HG03571 (cell line): ENCODE data around the gene MMP15.
"Not testable (repeated sequence)": the region's sequence is repeated elsewhere in the genome, so short reads cannot be mapped to it uniquely, and the experiment has no call there.

Source experiments
- ATAC-seq: cut with Tn5 transposase; IDR thresholded peaks from one replicate; pipeline ENCODE4 v1.9.1; 2021; ENCODE audit not compliant: unreplicated experiment

MMP15 gene

GRCh38 chr16:57996406-57997175 is 29.0 kb upstream of the MMP15 start:
- no peak for ATAC-seq

- ATAC-seq, result no peak
These were observed 28.4 kb upstream of the MMP15 start for GRCh38 chr16:57997176-57997527.

GRCh38 chr16:57997528-57998265 is 27.9 kb upstream of the MMP15 start:
- no peak for ATAC-seq

- no peak for ATAC-seq
These were observed 27.1 kb upstream of the MMP15 start for GRCh38 chr16:57998486-57998885.

- no peak for ATAC-seq
These were observed 26.6 kb upstream of the MMP15 start for GRCh38 chr16:57998992-57999365.

GRCh38 chr16:57999366-57999970 is 26.1 kb upstream of the MMP15 start:
- ATAC-seq, result no peak

GRCh38 chr16:57999971-58000705 is 25.4 kb upstream of the MMP15 start, which contains the start of gene ZNF319:
Gene ZNF319, minus strand, starts transcription at chr16:58000672. Its CDS starts 2,407 bp downstream, at chr16:57998265.
- ATAC-seq, result peak; percentile 10

- peak; percentile 72 for ATAC-seq
These were observed 24.6 kb upstream of the MMP15 start, which contains the start of gene USB1 for GRCh38 chr16:58000706-58001676. Gene USB1, plus strand, starts transcription at chr16:58001407. Its CDS starts 77 bp downstream, at chr16:58001484.

GRCh38 chr16:58001781-58002415 is 23.7 kb upstream of the MMP15 start:
- no peak for ATAC-seq

- ATAC-seq, result no peak
These were observed 23.1 kb upstream of the MMP15 start for GRCh38 chr16:58002416-58002800.

- ATAC-seq, result no peak
These were observed 22.6 kb upstream of the MMP15 start for GRCh38 chr16:58002936-58003335.

GRCh38 chr16:58004736-58005135 is 20.8 kb upstream of the MMP15 start:
- not testable (repeated sequence) for ATAC-seq

GRCh38 chr16:58009856-58010416 is 15.6 kb upstream of the MMP15 start:
- ATAC-seq, result no peak

GRCh38 chr16:58010886-58011285 is 14.7 kb upstream of the MMP15 start:
- no peak for ATAC-seq

GRCh38 chr16:58011652-58012051 is 13.9 kb upstream of the MMP15 start:
- ATAC-seq, result no peak

- ATAC-seq, result no peak
These were observed 13.1 kb upstream of the MMP15 start for GRCh38 chr16:58012481-58012880.

GRCh38 chr16:58013201-58013956 is 12.2 kb upstream of the MMP15 start:
- no peak for ATAC-seq

- no peak for ATAC-seq
These were observed 8.6 kb upstream of the MMP15 start for GRCh38 chr16:58016840-58017446.
